ENCODE results near the gene ADIPOR1. TPM values are rescaled to one million over a fixed set of nuclear protein-coding genes. Genes with fewer than 3 reads are reported as not detected.
"Not testable (repeated sequence)": the region's sequence is repeated elsewhere in the genome, so short reads cannot be mapped to it uniquely, and the experiment has no call there.

ADIPOR1 gene
- total RNA-seq, 1 donor from 2014 or later, result 76.6 TPM

GRCh38 chr1:202945483-202945882, 12.6 kb downstream of the ADIPOR1 start:
- DNase-seq, result no peak
- intact Hi-C loops (cut with DNase I), result no loop called here
- no peak for ATAC-seq (ENCODE audit: poor library complexity)

- intact Hi-C loops (cut with DNase I), result no loop called here
- ATAC-seq (ENCODE audit: poor library complexity) (no peak), DNase-seq (no peak)
Observed at GRCh38 chr1:202944438-202944921, 13.6 kb downstream of the ADIPOR1 start.

GRCh38 chr1:202942426-202942825, 15.7 kb downstream of the ADIPOR1 start:
- intact Hi-C loops (cut with DNase I), result no loop called here
- DNase-seq (no peak), ATAC-seq (ENCODE audit: poor library complexity) (no peak)

- intact Hi-C loops (cut with DNase I), result no loop called here
- DNase-seq (no peak), ATAC-seq (ENCODE audit: poor library complexity) (no peak)
Observed at GRCh38 chr1:202941372-202941771, 16.7 kb downstream of the ADIPOR1 start.

GRCh38 chr1:202940561-202940960, 17.6 kb downstream of the ADIPOR1 start:
- intact Hi-C loops (cut with DNase I), result no loop called here
- no peak for ATAC-seq (ENCODE audit: poor library complexity)
- no peak for DNase-seq

- DNase-seq (no peak), ATAC-seq (ENCODE audit: poor library complexity) (no peak)
- intact Hi-C loops (cut with DNase I), result no loop called here
Observed at GRCh38 chr1:202938287-202938925, 19.7 kb downstream of the ADIPOR1 start.

GRCh38 chr1:202936409-202936808, 21.7 kb downstream of the ADIPOR1 start:
- intact Hi-C loops (cut with DNase I); DNase-seq; ATAC-seq (ENCODE audit: poor library complexity): not testable (repeated sequence)

GRCh38 chr1:202935844-202936243, 22.3 kb downstream of the ADIPOR1 start:
- DNase-seq (no peak), ATAC-seq (ENCODE audit: poor library complexity) (no peak)
- intact Hi-C loops (cut with DNase I), result no loop called here

GRCh38 chr1:202934755-202935154, 23.4 kb downstream of the ADIPOR1 start:
- ATAC-seq (ENCODE audit: poor library complexity) (no peak), DNase-seq (no peak)
- intact Hi-C loops (cut with DNase I), result no loop called here

GRCh38 chr1:202932476-202932875, 25.6 kb downstream of the ADIPOR1 start:
- intact Hi-C loops (cut with DNase I), result no loop called here
- no peak for ATAC-seq (ENCODE audit: poor library complexity)
- DNase-seq, result no peak

GRCh38 chr1:202926581-202927491, 31.3 kb downstream of the ADIPOR1 start, which contains the start of gene KLHL12:
TSS of gene KLHL12 (minus strand) at chr1:202927234. CDS start at chr1:202925162, 2,072 bp downstream.
- ATAC-seq (ENCODE audit: poor library complexity) (peak; percentile 99), DNase-seq (peak; percentile 99)
- intact Hi-C loops (cut with DNase I), result no loop called here

- DNase-seq (no peak), ATAC-seq (ENCODE audit: poor library complexity) (no peak)
- intact Hi-C loops (cut with DNase I), result no loop called here
Observed at GRCh38 chr1:202923533-202923932, 34.6 kb downstream of the ADIPOR1 start.

- ATAC-seq (ENCODE audit: poor library complexity), result no peak
- no peak for DNase-seq
- intact Hi-C loops (cut with DNase I), result loop anchor here (10.0 kb wide), 1 partner anchor 75 kb away; no protein-coding TSS in a partner anchor
Observed at GRCh38 chr1:202919615-202920014, 38.5 kb downstream of the ADIPOR1 start.

- intact Hi-C loops (cut with DNase I), result loop anchor here (10.0 kb wide), 1 partner anchor 80 kb away; no protein-coding TSS in a partner anchor
- ATAC-seq (ENCODE audit: poor library complexity), result no peak
- DNase-seq, result no peak
Observed at GRCh38 chr1:202915146-202915545, 43.0 kb downstream of the ADIPOR1 start.

- intact Hi-C loops (cut with DNase I), result loop anchor here (10.0 kb wide), 1 partner anchor 82 kb away; no protein-coding TSS in a partner anchor
- not testable (repeated sequence) for DNase-seq; ATAC-seq (ENCODE audit: poor library complexity)
Observed at GRCh38 chr1:202912476-202912875, 45.6 kb downstream of the ADIPOR1 start.

GRCh38 chr1:202909494-202909893, 48.6 kb downstream of the ADIPOR1 start:
- ATAC-seq (ENCODE audit: poor library complexity), result no peak
- intact Hi-C loops (cut with DNase I), result no loop called here
- DNase-seq, result no peak

- DNase-seq, result no peak
- intact Hi-C loops (cut with DNase I), result no loop called here
- ATAC-seq (ENCODE audit: poor library complexity), result no peak
Observed at GRCh38 chr1:202908998-202909397, 49.1 kb downstream of the ADIPOR1 start.

GRCh38 chr1:202905331-202905730, 52.8 kb downstream of the ADIPOR1 start:
- DNase-seq, result no peak
- ATAC-seq (ENCODE audit: poor library complexity), result no peak
- intact Hi-C loops (cut with DNase I), result no loop called here

GRCh38 chr1:202903808-202904207, 54.3 kb downstream of the ADIPOR1 start:
- intact Hi-C loops (cut with DNase I); DNase-seq; ATAC-seq (ENCODE audit: poor library complexity): not testable (repeated sequence)
